ENCODE data around the gene VAV3. TPM values are rescaled to one million over a fixed set of nuclear protein-coding genes. Genes with fewer than 3 reads are reported as not detected.
A peak's percentile ranks its signal among the peaks of the same experiment; 100 is the strongest.

Gene VAV3
- total RNA-seq, 2 donors from 2014 or later = 6.9 to 7.7 TPM

DNA sequence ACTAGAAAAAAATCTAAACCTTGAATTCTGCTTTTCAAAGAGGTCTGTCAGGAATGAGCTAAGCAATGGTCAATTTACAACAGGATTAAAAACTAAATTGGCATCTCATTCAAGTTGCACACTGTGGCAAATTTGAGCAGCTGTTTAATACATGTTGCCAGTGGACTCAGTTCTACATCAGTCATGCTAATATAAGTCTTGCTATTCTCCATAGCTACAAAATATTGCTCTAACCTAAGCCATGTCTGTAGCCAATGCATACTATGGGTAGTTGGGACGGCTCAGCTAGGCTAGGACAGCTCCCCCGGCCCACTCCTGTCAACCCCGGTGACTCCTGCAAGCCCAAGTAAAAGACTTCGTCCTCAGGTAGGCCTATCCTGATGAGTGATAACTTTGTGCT, 10.9 kb upstream of the VAV3 start:
- no peak for DNase-seq (ENCODE audit: low spot score)
- Histone ChIP-seq H3K27me3 (replicated peaks; ENCODE audit: insufficient read depth) (no peaks in the 10 kb centered on the region), H3K4me3 (no peak overlapping the region), H3K9me3 (no peaks in the 10 kb centered on the region), H3K36me3 (no peaks in the 10 kb centered on the region), H3K27ac (no peak overlapping the region), H3K4me1 (ENCODE audit: control insufficient read depth in 1 of 2, low read depth in 2 of 2) (no peaks in the 10 kb centered on the region)
- no peak for ATAC-seq (ENCODE audit: insufficient number of reproducible peaks, low FRiP score, low read depth)
- TF ChIP-seq, protein P1, sequence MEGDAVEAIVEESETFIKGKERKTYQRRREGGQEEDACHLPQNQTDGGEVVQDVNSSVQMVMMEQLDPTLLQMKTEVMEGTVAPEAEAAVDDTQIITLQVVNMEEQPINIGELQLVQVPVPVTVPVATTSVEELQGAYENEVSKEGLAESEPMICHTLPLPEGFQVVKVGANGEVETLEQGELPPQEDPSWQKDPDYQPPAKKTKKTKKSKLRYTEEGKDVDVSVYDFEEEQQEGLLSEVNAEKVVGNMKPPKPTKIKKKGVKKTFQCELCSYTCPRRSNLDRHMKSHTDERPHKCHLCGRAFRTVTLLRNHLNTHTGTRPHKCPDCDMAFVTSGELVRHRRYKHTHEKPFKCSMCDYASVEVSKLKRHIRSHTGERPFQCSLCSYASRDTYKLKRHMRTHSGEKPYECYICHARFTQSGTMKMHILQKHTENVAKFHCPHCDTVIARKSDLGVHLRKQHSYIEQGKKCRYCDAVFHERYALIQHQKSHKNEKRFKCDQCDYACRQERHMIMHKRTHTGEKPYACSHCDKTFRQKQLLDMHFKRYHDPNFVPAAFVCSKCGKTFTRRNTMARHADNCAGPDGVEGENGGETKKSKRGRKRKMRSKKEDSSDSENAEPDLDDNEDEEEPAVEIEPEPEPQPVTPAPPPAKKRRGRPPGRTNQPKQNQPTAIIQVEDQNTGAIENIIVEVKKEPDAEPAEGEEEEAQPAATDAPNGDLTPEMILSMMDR (IDR thresholded peaks at IDR 0.05) = no peak

- ATAC-seq (ENCODE audit: insufficient number of reproducible peaks, low FRiP score, low read depth) = no peak
- no peaks in the 10 kb centered on the region for H3K27me3 ChIP-seq (replicated peaks; ENCODE audit: insufficient read depth)
- no peaks in the 10 kb centered on the region for H3K9me3 ChIP-seq
Measured at GRCh38 chr1:107974090-107974489, 9.1 kb upstream of the VAV3 start.

DNA sequence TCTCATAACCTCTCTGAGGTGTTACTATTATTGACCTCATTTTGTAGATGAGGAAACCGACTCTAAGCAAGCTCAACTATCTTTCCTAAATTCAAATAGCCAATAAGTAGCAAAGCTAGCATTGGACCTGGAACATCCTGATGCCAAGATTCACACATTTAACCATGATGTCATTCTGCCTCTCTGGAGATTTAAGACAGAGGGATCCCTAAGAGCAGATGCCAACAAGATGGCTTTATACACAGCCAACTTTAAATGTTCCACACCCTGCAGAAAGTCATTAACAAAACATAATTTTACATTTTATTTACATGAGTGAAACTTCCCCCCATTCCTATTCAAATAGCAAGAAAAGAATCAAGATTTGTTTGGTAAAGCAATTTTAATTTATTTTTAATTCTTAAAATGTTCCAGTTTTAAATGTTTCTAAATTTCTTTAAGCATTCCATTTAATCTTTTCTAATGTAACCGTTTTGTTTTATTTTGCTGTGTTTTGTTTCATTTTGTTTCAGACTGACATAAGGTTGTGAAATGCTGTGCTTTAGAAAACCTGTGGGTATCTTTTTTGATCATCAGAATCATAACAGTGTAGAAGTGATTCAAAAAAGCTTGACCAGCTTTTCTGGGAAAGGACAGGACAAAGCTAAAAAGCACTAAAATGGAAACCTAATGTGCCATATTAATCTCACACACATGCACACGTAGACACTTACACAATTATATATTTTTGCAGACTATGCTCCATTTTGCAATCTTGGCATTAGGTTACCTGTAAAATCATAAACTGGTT, 7.6 kb upstream of the VAV3 start:
- Histone ChIP-seq H3K4me3 (no peak overlapping the region), H3K27me3 (replicated peaks; ENCODE audit: insufficient read depth) (no peaks in the 10 kb centered on the region), H3K4me1 (ENCODE audit: control insufficient read depth in 1 of 2, low read depth in 2 of 2) (no peaks in the 10 kb centered on the region), H3K36me3 (no peaks in the 10 kb centered on the region), H3K27ac (no peak overlapping the region), H3K9me3 (no peaks in the 10 kb centered on the region)
- ATAC-seq (ENCODE audit: insufficient number of reproducible peaks, low FRiP score, low read depth) (no peak), DNase-seq (ENCODE audit: low spot score) (no peak)
- TF ChIP-seq, protein P1 (IDR thresholded peaks at IDR 0.05) = no peak

More at GRCh38 chr1:107974090-107974489, 9.1 kb upstream of the VAV3 start:
- TF ChIP-seq, protein P1 (IDR thresholded peaks at IDR 0.05) = no peak
- Histone ChIP-seq H3K4me3 (no peak overlapping the region), H3K36me3 (no peaks in the 10 kb centered on the region), H3K4me1 (ENCODE audit: control insufficient read depth in 1 of 2, low read depth in 2 of 2) (no peaks in the 10 kb centered on the region), H3K27ac (no peak overlapping the region)
- no peak for DNase-seq (ENCODE audit: low spot score)

DNA sequence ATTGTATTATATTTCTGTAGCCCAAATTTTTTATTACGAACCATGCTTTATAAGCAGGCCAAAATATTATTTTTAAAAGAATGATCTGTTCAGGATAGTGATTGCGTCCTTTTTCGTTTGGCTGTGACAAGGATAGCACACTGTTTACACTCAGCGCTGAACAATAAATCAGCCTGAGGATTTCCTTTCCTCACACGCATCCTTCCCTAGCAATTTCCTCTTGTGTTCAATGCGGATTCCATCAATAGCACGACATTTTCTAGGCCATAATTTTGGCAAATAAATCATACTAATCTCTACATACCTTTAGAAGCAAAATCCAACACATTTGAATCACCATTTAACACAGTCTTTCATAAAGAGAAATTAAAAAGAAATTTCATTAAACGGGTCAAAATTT, 1.6 kb upstream of the VAV3 start:
- no peaks in the 10 kb centered on the region for H3K27me3 ChIP-seq (replicated peaks; ENCODE audit: insufficient read depth)
- H3K36me3 ChIP-seq = no peaks in the 10 kb centered on the region
- H3K4me1 ChIP-seq (ENCODE audit: control insufficient read depth in 1 of 2, low read depth in 2 of 2) = peaks cover 0 to 8% of the 10 kb centered on the region in 2 donors
- no peak overlapping the region for H3K4me3 ChIP-seq
- no peak overlapping the region for H3K27ac ChIP-seq
- ATAC-seq (ENCODE audit: insufficient number of reproducible peaks, low FRiP score, low read depth) = no peak
- DNase-seq (ENCODE audit: low spot score) = no peak
- H3K9me3 ChIP-seq = no peaks in the 10 kb centered on the region
- TF ChIP-seq, protein P1 (IDR thresholded peaks at IDR 0.05) = no peak

- TF ChIP-seq, protein P1 (IDR thresholded peaks at IDR 0.05) = no peak
- H3K4me3 ChIP-seq = peak overlapping the region; percentile 66
- H3K27ac ChIP-seq = no peak overlapping the region
- ATAC-seq (ENCODE audit: insufficient number of reproducible peaks, low FRiP score, low read depth) = no peak
- no peaks in the 10 kb centered on the region for H3K27me3 ChIP-seq (replicated peaks; ENCODE audit: insufficient read depth)
- no peaks in the 10 kb centered on the region for H3K36me3 ChIP-seq
- H3K4me1 ChIP-seq (ENCODE audit: control insufficient read depth in 1 of 2, low read depth in 2 of 2) = peaks cover 0 to 8% of the 10 kb centered on the region in 2 donors
- DNase-seq (ENCODE audit: low spot score) = no peak
- H3K9me3 ChIP-seq = no peaks in the 10 kb centered on the region
Measured at GRCh38 chr1:107964336-107965109, 457 bp downstream of the VAV3 start.
